Endothelial cell of umbilical vein (primary cell): ENCODE measurements around the gene CKAP5. TPM values are rescaled to one million over a fixed set of nuclear protein-coding genes. Genes with fewer than 3 reads are reported as not detected.

Experiments
- BruUV-seq: library from RNA; stranded (reverse); fragments of 400-500 nt; replicated peaks from 2 replicates; lab custom pipeline; 2021; lab: Mats Ljungman, UMichigan
- CTCF ChIA-PET: fragments of 300-600, 350-600 bp; sonication (Branson Sonifier 250); formaldehyde crosslinking; loops from one replicate; lab custom pipeline; 2021; ENCODE audit warnings: antibody characterized with exemption, inconsistent platforms; lab: Charles Lee
- POLR2A ChIA-PET: fragments of 300-600, 350-600 bp; sonication (Branson Sonifier 250); formaldehyde crosslinking; loops from one replicate; lab custom pipeline; 2021; ENCODE audit warnings: antibody characterized with exemption, inconsistent platforms; lab: Charles Lee
- DNase-seq: peaks from one replicate; pipeline ENCODE4 v3.0.0-alpha.2; 2011; ENCODE audit warnings: low read depth, low spot score
- FAIRE-seq: peaks from 2 replicates; lab custom pipeline; 2011; peaks lifted over from hg19 to GRCh38; lab: Jason Lieb, UNC
- H2AFZ ChIP-seq: 2 replicates; pipeline ENCODE4 v1.6.0; 2012; ENCODE audit warnings: low read depth, low read length, control low read depth, inconsistent platforms
- H3K27ac ChIP-seq: 2 replicates; pipeline ENCODE4 v1.5.1; 2011; ENCODE audit warnings: low read depth, mild to moderate bottlenecking, control low read depth, low read length, moderate library complexity; ENCODE audit not compliant: insufficient read depth
- H3K27me3 ChIP-seq, 2 experiments: 2 replicates each; pipeline versions ENCODE4 v1.6.0 to v1.6.1; 2011; ENCODE audit warnings: low read length in 2 of 2, mixed read lengths in 1 of 2; ENCODE audit not compliant: control insufficient read depth in 2 of 2, insufficient read depth in 2 of 2
- H3K36me3 ChIP-seq, 2 experiments: 2 replicates in 1 of 2; 3 replicates in 1 of 2; pipeline ENCODE4 v1.5.1; 2011; ENCODE audit warnings: low read length in 2 of 2, mild to moderate bottlenecking in 1 of 2, moderate library complexity in 1 of 2; ENCODE audit not compliant: control insufficient read depth in 2 of 2, insufficient read depth in 2 of 2; ENCODE audit errors: extremely low read depth in 1 of 2
- H3K4me1 ChIP-seq: 3 replicates; pipeline ENCODE4 v1.5.1; 2011; ENCODE audit warnings: mild to moderate bottlenecking, low read length; ENCODE audit not compliant: control insufficient read depth, insufficient read depth; ENCODE audit errors: extremely low read depth
- H3K4me2 ChIP-seq: 2 replicates; pipeline ENCODE4 v1.6.1; 2011; ENCODE audit warnings: low read length, control low read depth, mixed read lengths; ENCODE audit not compliant: insufficient read depth
- H3K4me3 ChIP-seq, 3 experiments: fragments of 200-600 bp in 1 of 3; sonication (generic), shearing (Covaris generic) in 1 of 3; replicated peaks in 1 of 3; 2 replicates each; pipeline ENCODE4 v1.5.1; 2011 to 2016; ENCODE audit warnings: control low read depth in 3 of 3, low read length in 3 of 3, mild to moderate bottlenecking in 2 of 3, inconsistent platforms in 1 of 3, low read depth in 1 of 3, moderate library complexity in 1 of 3; ENCODE audit not compliant: insufficient read depth in 1 of 3
- H3K79me2 ChIP-seq: 2 replicates; pipeline ENCODE4 v1.6.0; 2012; ENCODE audit warnings: low read length, inconsistent platforms; ENCODE audit not compliant: control insufficient read depth, insufficient read depth
- H3K9ac ChIP-seq: replicated peaks from 2 replicates; pipeline ENCODE3; 2011; ENCODE audit warnings: low read length, control low read depth; ENCODE audit not compliant: insufficient read depth; ENCODE audit errors: extremely low read depth
- H3K9me1 ChIP-seq: replicated peaks from 3 replicates; pipeline ENCODE4 v1.6.0; 2011; ENCODE audit warnings: mild to moderate bottlenecking, low read length; ENCODE audit not compliant: control insufficient read depth, insufficient read depth; ENCODE audit errors: extremely low read depth
- H3K9me3 ChIP-seq: replicated peaks from 2 replicates; pipeline ENCODE4 v1.5.1; 2012; ENCODE audit warnings: low read length, inconsistent platforms; ENCODE audit not compliant: control insufficient read depth, insufficient read depth
- H4K20me1 ChIP-seq: replicated peaks from 2 replicates; pipeline ENCODE3; 2011; ENCODE audit warnings: mild to moderate bottlenecking, low read length; ENCODE audit not compliant: control insufficient read depth, insufficient read depth; ENCODE audit errors: extremely low read depth
- EZH2 ChIP-seq: IDR thresholded peaks from 2 replicates; pipeline ENCODE4 v1.6.1; 2012; ENCODE audit warnings: borderline replicate concordance, low read depth, mild to moderate bottlenecking, moderate library complexity, low read length, inconsistent platforms; ENCODE audit not compliant: severe bottlenecking
- FOS ChIP-seq: IDR thresholded peaks from 2 replicates; pipeline ENCODE4 v1.6.1; 2011; ENCODE audit warnings: mild to moderate bottlenecking, low read length, moderate library complexity, borderline replicate concordance; ENCODE audit not compliant: insufficient read depth
- GATA2 ChIP-seq: IDR thresholded peaks from 2 replicates; pipeline ENCODE4 v1.7.0; 2011; ENCODE audit warnings: low read depth, mild to moderate bottlenecking, moderate library complexity, mixed read lengths, low read length; ENCODE audit not compliant: insufficient read length, insufficient read depth
- JUN ChIP-seq: IDR thresholded peaks from 2 replicates; pipeline ENCODE4 v1.6.1; 2011; ENCODE audit warnings: borderline replicate concordance, low read depth; ENCODE audit not compliant: insufficient read length, insufficient read depth
- MYC ChIP-seq: IDR thresholded peaks from one replicate; pipeline ENCODE4 v1.6.1; 2011; ENCODE audit warnings: mild to moderate bottlenecking, low read depth, low read length
- POLR2A ChIP-seq: IDR thresholded peaks from 2 replicates; pipeline ENCODE4 v1.6.1; 2012; ENCODE audit warnings: low read depth, mild to moderate bottlenecking, control low read depth, low read length
- POLR2AphosphoS5 ChIP-seq: IDR thresholded peaks from 2 replicates; pipeline ENCODE4 v1.6.1; 2012; ENCODE audit warnings: low read depth, mild to moderate bottlenecking, control low read depth, low read length, moderate library complexity; ENCODE audit not compliant: insufficient read depth
- dilution Hi-C: fragments of 300-500 bp; cut with MboI; formaldehyde crosslinking; loops from one replicate; pipeline ENCODE4 v1.15.0; 2019; ENCODE audit warnings: low sequenced_read_pairs; ENCODE audit not compliant: extremely low pct_ligation_motif_present
- intact Hi-C: fragments of 100-400 bp; cut with micrococcal nuclease; formaldehyde crosslinking; loops from one replicate; pipeline ENCODE4 v1.10.0; 2022
- polyA plus RNA-seq, 4 experiments: library from polyadenylated mRNA; depleted of rRNA in 3 of 4; stranded (reverse) in 3 of 4; unstranded in 1 of 4; fragments of >200 nt; gene quantifications; 2 replicates each; pipeline versions ENCODE4 v1.2.1 to v1.2.3, GENCODE V29; 2011 to 2012; ENCODE audit warnings: missing spikeins in 1 of 4
- total RNA-seq: library from RNA; stranded (reverse); gene quantifications from 2 replicates; pipeline ENCODE4 v1.2.3, GENCODE V29; 2021
- TF ChIP-seq, protein P1 (sequence below): IDR thresholded peaks from 2 replicates; pipeline ENCODE4 v1.6.1; 2011; ENCODE audit not compliant: insufficient read depth, insufficient read length
- TF ChIP-seq, protein P2 (sequence below), 2 donors: IDR thresholded peaks; 1 replicate in 1 of 2; 2 replicates in 1 of 2; pipeline ENCODE4 v1.5.1; 2011; ENCODE audit warnings: low read length in 2 of 2, mild to moderate bottlenecking in 2 of 2, moderate library complexity in 2 of 2, control low read depth in 1 of 2, inconsistent platforms in 1 of 2, low read depth in 1 of 2; ENCODE audit not compliant: insufficient read depth in 1 of 2; ENCODE audit errors: extremely low read depth in 1 of 2

CKAP5 gene
- total and polyA plus RNA-seq, 2 donors (not counting 3 experiments of a cell fraction or from before 2014, with no cell fraction given) = 47.4 to 138 TPM

- Histone ChIP-seq H3K27ac (no peak overlapping the region), H4K20me1 (no peaks in the 10 kb centered on the region), H3K36me3 (no peaks in the 10 kb centered on the region), H3K4me1 (peaks cover 2% of the 10 kb centered on the region), H2AFZ (no peak overlapping the region), H3K4me3 (no peak overlapping the region), H3K4me2 (no peak overlapping the region), H3K79me2 (no peaks in the 10 kb centered on the region), H3K27me3 (no peaks in the 10 kb centered on the region), H3K9ac (no peak overlapping the region), H3K9me3 (no peaks in the 10 kb centered on the region), H3K9me1 (no peaks in the 10 kb centered on the region)
- ChIA-PET POLR2A (no interaction called here), CTCF (no interaction called here)
- TF ChIP-seq JUN = no peak
- no peak for TF ChIP-seq MYC
- no peak for TF ChIP-seq EZH2
- BruUV-seq = no TSS peak
- FAIRE-seq (no peak), DNase-seq (no peak)
- dilution Hi-C loops (no loop called here), intact Hi-C loops (no loop called here)
Observed at GRCh38 chr11:46731545-46731944, 114.5 kb downstream of the CKAP5 start.

DNA sequence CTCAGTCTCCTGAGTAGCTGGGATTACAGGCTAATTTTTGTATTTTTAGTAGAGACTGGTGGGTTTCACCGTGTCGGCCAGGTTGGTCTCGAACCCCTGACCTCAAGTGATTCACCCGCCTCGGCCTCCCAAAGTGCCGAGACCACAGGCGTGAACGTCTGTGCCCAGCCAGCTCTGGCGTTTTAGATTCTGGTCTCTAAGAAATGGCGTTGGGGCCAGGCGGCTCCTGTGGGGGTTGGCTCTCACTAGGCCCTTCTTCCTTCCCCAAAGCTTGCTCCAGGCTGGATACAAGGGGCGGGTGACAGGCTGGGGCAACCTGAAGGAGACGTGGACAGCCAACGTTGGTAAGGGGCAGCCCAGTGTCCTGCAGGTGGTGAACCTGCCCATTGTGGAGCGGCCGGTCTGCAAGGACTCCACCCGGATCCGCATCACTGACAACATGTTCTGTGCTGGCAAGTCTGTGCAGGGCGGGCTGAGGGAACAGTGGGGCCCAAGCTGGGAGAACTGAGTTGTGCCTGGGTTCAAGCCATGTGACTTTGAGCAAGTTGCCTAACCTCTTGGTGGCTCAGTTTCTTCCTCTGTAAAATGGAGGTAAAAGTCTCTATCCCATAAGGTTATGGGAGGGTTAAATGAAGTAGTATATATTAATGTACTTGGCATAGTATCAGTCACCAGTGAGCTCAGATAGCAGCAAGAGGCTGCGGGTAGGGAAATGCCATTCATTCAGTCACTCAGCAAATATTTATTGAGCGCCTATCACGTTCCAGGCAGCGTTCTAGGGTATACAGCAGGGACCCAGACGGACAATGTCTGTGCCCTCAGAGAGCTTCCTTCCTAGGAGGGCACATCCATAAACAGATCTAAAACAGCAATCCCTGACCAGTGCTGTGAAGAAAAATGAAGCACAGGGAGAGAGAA, 116.7 kb downstream of the CKAP5 start:
- H3K27me3 ChIP-seq = no peaks in the 10 kb centered on the region
- intact Hi-C loops = no loop called here
- TF ChIP-seq EZH2 (no peak), POLR2AphosphoS5 (no peak), GATA2 (no peak), MYC (no peak), POLR2A (no peak), FOS (no peak), JUN (no peak)
- TF ChIP-seq, protein P1, sequence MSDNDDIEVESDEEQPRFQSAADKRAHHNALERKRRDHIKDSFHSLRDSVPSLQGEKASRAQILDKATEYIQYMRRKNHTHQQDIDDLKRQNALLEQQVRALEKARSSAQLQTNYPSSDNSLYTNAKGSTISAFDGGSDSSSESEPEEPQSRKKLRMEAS = no peak
- TF ChIP-seq, protein P2, sequence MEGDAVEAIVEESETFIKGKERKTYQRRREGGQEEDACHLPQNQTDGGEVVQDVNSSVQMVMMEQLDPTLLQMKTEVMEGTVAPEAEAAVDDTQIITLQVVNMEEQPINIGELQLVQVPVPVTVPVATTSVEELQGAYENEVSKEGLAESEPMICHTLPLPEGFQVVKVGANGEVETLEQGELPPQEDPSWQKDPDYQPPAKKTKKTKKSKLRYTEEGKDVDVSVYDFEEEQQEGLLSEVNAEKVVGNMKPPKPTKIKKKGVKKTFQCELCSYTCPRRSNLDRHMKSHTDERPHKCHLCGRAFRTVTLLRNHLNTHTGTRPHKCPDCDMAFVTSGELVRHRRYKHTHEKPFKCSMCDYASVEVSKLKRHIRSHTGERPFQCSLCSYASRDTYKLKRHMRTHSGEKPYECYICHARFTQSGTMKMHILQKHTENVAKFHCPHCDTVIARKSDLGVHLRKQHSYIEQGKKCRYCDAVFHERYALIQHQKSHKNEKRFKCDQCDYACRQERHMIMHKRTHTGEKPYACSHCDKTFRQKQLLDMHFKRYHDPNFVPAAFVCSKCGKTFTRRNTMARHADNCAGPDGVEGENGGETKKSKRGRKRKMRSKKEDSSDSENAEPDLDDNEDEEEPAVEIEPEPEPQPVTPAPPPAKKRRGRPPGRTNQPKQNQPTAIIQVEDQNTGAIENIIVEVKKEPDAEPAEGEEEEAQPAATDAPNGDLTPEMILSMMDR (IDR thresholded peaks at IDR 0.05; ENCODE audit: extremely low read depth in 1 of 2, insufficient read depth in 1 of 2, low read depth in 1 of 2, low read length in 2 of 2) = no peak
- BruUV-seq = no TSS peak
- no peaks in the 10 kb centered on the region for H3K4me1 ChIP-seq
- no peaks in the 10 kb centered on the region for H4K20me1 ChIP-seq
- ChIA-PET POLR2A (no interaction called here), CTCF (no interaction called here)
- H3K79me2 ChIP-seq = no peaks in the 10 kb centered on the region
- FAIRE-seq = no peak
- no peak overlapping the region for H3K9ac ChIP-seq
- no peak overlapping the region for H3K4me2 ChIP-seq
- no peak for DNase-seq
- H3K27ac ChIP-seq = no peak overlapping the region
- H3K36me3 ChIP-seq = no peaks in the 10 kb centered on the region
- H3K9me3 ChIP-seq = no peaks in the 10 kb centered on the region
- H2AFZ ChIP-seq = no peak overlapping the region
- H3K4me3 ChIP-seq = no peak overlapping the region
- H3K9me1 ChIP-seq = no peaks in the 10 kb centered on the region
- dilution Hi-C loops = no loop called here
